Loucy (cell line): ENCODE results near the gene SPI1.

Experiments
- H2AFZ ChIP-seq: fragments of 200-600 bp; sonication (generic); 2 replicates; pipeline ENCODE4 v1.6.0; 2016; ENCODE audit warnings: antibody characterized with exemption, mild to moderate bottlenecking, low read length, moderate library complexity
- H3F3A ChIP-seq: fragments of 200-600 bp; 2 replicates; pipeline ENCODE4 v1.6.0; 2016; ENCODE audit warnings: antibody characterized with exemption, low read depth, mild to moderate bottlenecking
- H3K27me3 ChIP-seq: fragments of 200-600 bp; sonication (generic); 2 replicates; pipeline ENCODE4 v1.6.1; 2014; ENCODE audit warnings: low read length, mild to moderate bottlenecking; ENCODE audit not compliant: insufficient read depth, poor library complexity, severe bottlenecking
- H3K36me3 ChIP-seq: fragments of 200-600 bp; sonication (generic); 2 replicates; pipeline ENCODE4 v1.6.1; 2016; ENCODE audit warnings: low read length; ENCODE audit not compliant: insufficient read depth
- H3K4me1 ChIP-seq: fragments of 200-600 bp; sonication (generic); 2 replicates; pipeline ENCODE4 v1.5.1; 2014; ENCODE audit warnings: low read length, mild to moderate bottlenecking; ENCODE audit not compliant: insufficient read depth, poor library complexity, severe bottlenecking
- H3K4me2 ChIP-seq: fragments of 200-600 bp; sonication (generic); 2 replicates; pipeline ENCODE4 v1.6.0; 2014; ENCODE audit warnings: antibody characterized with exemption, low read length, low read depth, mild to moderate bottlenecking; ENCODE audit not compliant: poor library complexity, severe bottlenecking
- H3K4me3 ChIP-seq: fragments of 200-600 bp; sonication (generic); 2 replicates; pipeline ENCODE4 v1.5.1; 2014; ENCODE audit warnings: low read length, mild to moderate bottlenecking, mixed read lengths; ENCODE audit not compliant: poor library complexity, severe bottlenecking
- H3K79me2 ChIP-seq: fragments of 200-600 bp; sonication (generic); 2 replicates; pipeline ENCODE4 v1.6.1; 2014; ENCODE audit warnings: low read length; ENCODE audit not compliant: insufficient read depth
- H3K9ac ChIP-seq: fragments of 200-600 bp; sonication (generic); 2 replicates; pipeline ENCODE4 v1.6.0; 2014; ENCODE audit warnings: mild to moderate bottlenecking, low read depth, low read length, moderate library complexity; ENCODE audit not compliant: poor library complexity, severe bottlenecking
- H3K9me2 ChIP-seq: fragments of 200-600 bp; sonication (generic); replicated peaks from 2 replicates; pipeline ENCODE4 v1.6.1; 2016; ENCODE audit warnings: low read depth, low read length, mixed read lengths
- H3K9me3 ChIP-seq: fragments of 200-600 bp; sonication (generic); 2 replicates; pipeline ENCODE4 v1.6.1; 2014; ENCODE audit warnings: mild to moderate bottlenecking, antibody characterized with exemption, low read length, low read depth; ENCODE audit not compliant: insufficient read depth
- H4K20me1 ChIP-seq: fragments of 200-600 bp; sonication (generic); 2 replicates; pipeline ENCODE4 v1.6.0; 2014; ENCODE audit warnings: antibody characterized with exemption, low read length, mild to moderate bottlenecking; ENCODE audit not compliant: insufficient read depth, poor library complexity, severe bottlenecking
- CTCF ChIP-seq: fragments of 200-600 bp; sonication (generic); conservative IDR thresholded peaks from 2 replicates; pipeline ENCODE4 v1.5.1; 2014; ENCODE audit warnings: mild to moderate bottlenecking, antibody characterized with exemption, low read length
- EZH2phosphoT487 ChIP-seq: fragments of 200-600 bp; IDR thresholded peaks from 2 replicates; pipeline ENCODE4 v1.6.1; 2018; ENCODE audit warnings: antibody characterized with exemption, mild to moderate bottlenecking, moderate library complexity, borderline replicate concordance

SPI1 gene

DNA sequence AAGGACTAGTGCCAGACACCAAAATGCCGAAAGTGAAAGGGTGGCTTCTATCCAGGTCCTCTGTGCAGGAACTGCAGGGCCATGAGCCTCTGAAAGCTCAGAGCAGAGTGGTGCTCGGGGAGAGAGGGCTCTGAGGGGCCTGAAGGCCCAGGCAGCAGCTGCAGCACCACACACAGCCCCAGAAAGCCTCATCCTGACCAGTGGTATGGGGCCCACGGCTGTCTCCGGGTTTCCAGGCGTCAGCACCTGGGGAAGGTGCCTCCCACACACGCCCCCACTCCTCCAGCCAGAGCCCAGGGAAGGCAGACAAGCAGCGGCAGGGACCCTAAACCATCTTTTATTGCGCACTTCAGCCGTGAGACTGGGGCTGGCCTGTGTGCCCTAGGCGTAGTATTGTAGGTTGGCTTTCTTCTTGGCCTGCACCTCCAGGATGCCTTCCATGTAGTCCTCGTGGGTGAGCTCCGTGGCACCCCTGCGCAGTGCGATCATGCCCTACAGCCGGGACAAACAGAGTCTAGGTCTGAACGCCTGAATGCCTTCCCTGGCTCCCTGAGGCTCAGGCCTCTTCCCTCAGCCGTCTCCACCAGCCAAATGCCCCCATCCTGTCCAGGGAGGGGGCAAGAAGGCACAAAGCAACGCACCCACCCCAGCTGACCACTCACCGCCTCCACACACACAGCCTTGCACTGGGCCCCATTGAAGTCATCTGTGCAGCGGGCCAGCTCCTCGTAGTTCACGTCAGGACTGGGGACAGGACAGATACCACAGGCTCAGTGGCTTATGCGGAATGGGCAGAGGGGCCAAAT lies 40.3 kb upstream of the SPI1 start:
- Histone ChIP-seq H3K79me2 (peaks cover 16% of the 10 kb centered on the region), H3K9me2 (no peaks in the 10 kb centered on the region), H3K36me3 (peaks cover 58% of the 10 kb centered on the region; the same call in 1 of the 2 replicates), H3K9ac (no peak overlapping the region), H2AFZ (no peak overlapping the region), H3K4me3 (no peak overlapping the region), H3K4me2 (no peak overlapping the region), H3K4me1 (no peaks in the 10 kb centered on the region), H3K9me3 (no peaks in the 10 kb centered on the region), H4K20me1 (no peaks in the 10 kb centered on the region), H3K27me3 (no peaks in the 10 kb centered on the region), H3F3A (no peaks in the 10 kb centered on the region)
- no peak for TF ChIP-seq EZH2phosphoT487
- TF ChIP-seq CTCF: no peak

DNA sequence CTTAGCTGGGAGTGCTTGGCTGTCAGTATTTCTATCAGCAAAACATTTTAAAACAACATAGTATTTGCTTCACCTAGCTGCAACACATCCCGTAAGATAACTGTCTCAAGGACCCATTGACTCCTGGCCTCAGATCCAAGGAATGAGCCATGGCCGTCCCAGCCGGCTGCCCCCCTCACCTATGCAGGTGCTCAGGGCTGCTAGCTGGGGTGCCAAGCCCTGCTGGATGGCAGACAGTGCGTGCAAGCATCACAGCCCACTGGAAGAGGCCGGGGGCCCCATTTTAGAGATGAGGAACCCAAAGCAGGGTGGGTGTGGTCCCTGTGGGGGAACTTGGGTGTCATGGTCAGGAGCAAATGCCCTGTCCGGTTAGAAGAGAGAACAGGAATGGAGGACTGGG lies 39.4 kb upstream of the SPI1 start:
- Histone ChIP-seq H3F3A (no peaks in the 10 kb centered on the region), H3K79me2 (peaks cover 7% of the 10 kb centered on the region; the same call in 1 of the 2 replicates), H2AFZ (no peak overlapping the region), H3K4me3 (no peak overlapping the region), H4K20me1 (no peaks in the 10 kb centered on the region), H3K9me2 (no peaks in the 10 kb centered on the region), H3K27me3 (no peaks in the 10 kb centered on the region), H3K36me3 (peaks cover 49% of the 10 kb centered on the region; the same call in 1 of the 2 replicates), H3K4me2 (no peak overlapping the region), H3K4me1 (no peaks in the 10 kb centered on the region), H3K9ac (no peak overlapping the region), H3K9me3 (no peaks in the 10 kb centered on the region)
- TF ChIP-seq CTCF (no peak), EZH2phosphoT487 (no peak)

- no peaks in the 10 kb centered on the region for H3K9me3 ChIP-seq
- peaks cover 34% of the 10 kb centered on the region; the same call in 1 of the 2 replicates for H3K36me3 ChIP-seq
- TF ChIP-seq CTCF (no peak), EZH2phosphoT487 (no peak)
- no peaks in the 10 kb centered on the region for H4K20me1 ChIP-seq
- H3K79me2 ChIP-seq: no peaks in the 10 kb centered on the region
- H3K4me1 ChIP-seq: no peaks in the 10 kb centered on the region
- no peak overlapping the region for H3K9ac ChIP-seq
- H3K9me2 ChIP-seq: no peaks in the 10 kb centered on the region
- no peaks in the 10 kb centered on the region for H3F3A ChIP-seq
- H3K4me3 ChIP-seq: no peak overlapping the region
- no peak overlapping the region for H3K4me2 ChIP-seq
- H2AFZ ChIP-seq: no peak overlapping the region
- no peaks in the 10 kb centered on the region for H3K27me3 ChIP-seq
Observed at GRCh38 chr11:47415949-47416472, 37.7 kb upstream of the SPI1 start.
